Measurements from ENCODE around the gene CCDC175. TPM values are rescaled to one million over a fixed set of nuclear protein-coding genes. Genes with fewer than 3 reads are reported as not detected.

The CCDC175 gene
- polyA plus RNA-seq, 2 of the 4 experiments (the other 2 are of a cell fraction), result not detected

GRCh38 chr14:59465316-59466135 lies 111.1 kb downstream of the CCDC175 start, which contains the start of gene GPR135:
Gene GPR135 (minus strand): TSS chr14:59465380. CDS start chr14:59465226, 154 bp downstream.
- Histone ChIP-seq H3K27ac (no peak within 1 kb of the TSS), H3K4me2 (no peak within 1 kb of the TSS), H3K4me3 (no peak within 1 kb of the TSS), H3K9me3 (no peaks in the 10 kb centered on the region), H3K4me1 (no peaks in the 10 kb centered on the region)
- TF ChIP-seq RNF2 (IDR thresholded peaks at IDR 0.05; ENCODE audit: borderline replicate concordance, low read depth), result no peak
- no peak for TF ChIP-seq SMC3 (IDR thresholded peaks at IDR 0.05)
- no peak for TF ChIP-seq NR3C1 (IDR thresholded peaks at IDR 0.05)
- no peak for TF ChIP-seq HEYL (CRISPR knock-in tag; IDR thresholded peaks at IDR 0.05)
- no peak for TF ChIP-seq FOSL2 (IDR thresholded peaks at IDR 0.05)
- no peak for TF ChIP-seq FOSL2 (CRISPR knock-in tag; IDR thresholded peaks at IDR 0.05)
- no peak for TF ChIP-seq TP53 (CRISPR knock-in tag; IDR thresholded peaks at IDR 0.05)
- no peak for TF ChIP-seq CBX8 (IDR thresholded peaks at IDR 0.05)
- TF ChIP-seq BHLHE40 (IDR thresholded peaks at IDR 0.05; ENCODE audit: low read depth, low read length), result no peak
- TF ChIP-seq JUNB (IDR thresholded peaks at IDR 0.05), result no peak
- no peak for TF ChIP-seq RCOR1 (IDR thresholded peaks at IDR 0.05; ENCODE audit: low read depth, low read length)
- TF ChIP-seq HES2 (IDR thresholded peaks at IDR 0.05), result no peak
- TF ChIP-seq ZFP36 (IDR thresholded peaks at IDR 0.05; ENCODE audit: borderline replicate concordance, partially characterized antibody), result no peak
- TF ChIP-seq NPAS2 (CRISPR knock-in tag; IDR thresholded peaks at IDR 0.05; ENCODE audit: borderline replicate concordance), result no peak
- no peak for TF ChIP-seq ZNF302 (CRISPR knock-in tag; IDR thresholded peaks at IDR 0.05)
- no peak for TF ChIP-seq PHF8 (IDR thresholded peaks at IDR 0.05; ENCODE audit: borderline replicate concordance, low read depth)
- TF ChIP-seq CHD4 (IDR thresholded peaks at IDR 0.05; ENCODE audit: borderline replicate concordance), result no peak
- TF ChIP-seq EHMT2 (IDR thresholded peaks at IDR 0.05; ENCODE audit: low read depth), result no peak
- no peak for TF ChIP-seq REST (IDR thresholded peaks at IDR 0.05)
- FAIRE-seq, result no peak
- CTCF ChIA-PET, result interaction anchor here (0.9 to 2.4 kb wide), 3 partner anchors 9 to 335 kb away, joined by 3 to 7 read pairs (median 4); partner anchors contain the start of genes JKAMP and L3HYPDH
- 95% methylated on average over 9 of the region's 40 CpGs for WGBS (ENCODE audit: missing lambda C conversion rate)
- ATAC-seq, result no peak
- no peak for DNase-seq (ENCODE audit: low read depth in 1 of 2, low spot score in 1 of 2)
- POLR2A ChIA-PET, result no interaction called here

- ChIA-PET POLR2A (no interaction called here), CTCF (interaction anchor here (0.9 to 1.2 kb wide), 3 partner anchors 20 to 828 kb away, joined by 3 to 5 read pairs (median 3); partner anchors contain the start of genes JKAMP and L3HYPDH)
- 97% methylated on average over 91 of the region's 105 CpGs for WGBS (ENCODE audit: missing lambda C conversion rate)
- no peak overlapping the region for H3K4me2 ChIP-seq
- no peak for DNase-seq (ENCODE audit: low read depth in 1 of 2, low spot score in 1 of 2)
- ATAC-seq, result no peak
- no peak overlapping the region for H3K27ac ChIP-seq
- no peak for FAIRE-seq
- H3K4me3 ChIP-seq, result no peak overlapping the region
- no peaks in the 10 kb centered on the region for H3K9me3 ChIP-seq
- H3K4me1 ChIP-seq, result no peaks in the 10 kb centered on the region
- TF ChIP-seq FOSB (CRISPR knock-in tag; IDR thresholded peaks at IDR 0.05) (no peak), NR3C1 (IDR thresholded peaks at IDR 0.05) (no peak), TP53 (CRISPR knock-in tag; IDR thresholded peaks at IDR 0.05) (no peak), EHMT2 (IDR thresholded peaks at IDR 0.05; ENCODE audit: low read depth) (no peak), EHF (CRISPR knock-in tag; IDR thresholded peaks at IDR 0.05) (no peak), ZC3H11A (IDR thresholded peaks at IDR 0.05) (no peak), ZFP36 (IDR thresholded peaks at IDR 0.05; ENCODE audit: borderline replicate concordance, partially characterized antibody) (no peak), SREBF2 (IDR thresholded peaks at IDR 0.05) (no peak), HMGXB4 (CRISPR knock-in tag; IDR thresholded peaks at IDR 0.05; ENCODE audit: borderline replicate concordance) (no peak), TFCP2L1 (CRISPR knock-in tag; IDR thresholded peaks at IDR 0.05) (no peak), KDM5A (IDR thresholded peaks at IDR 0.05) (no peak), CTCF (IDR thresholded peaks at IDR 0.05) (no peak), MAX (IDR thresholded peaks at IDR 0.05) (no peak), RFX5 (IDR thresholded peaks at IDR 0.05) (no peak)
Observed at GRCh38 chr14:59464486-59465315, 111.9 kb downstream of the CCDC175 start.
